ENCODE measurements around the gene CRYBG2.

CRYBG2 gene

DNA sequence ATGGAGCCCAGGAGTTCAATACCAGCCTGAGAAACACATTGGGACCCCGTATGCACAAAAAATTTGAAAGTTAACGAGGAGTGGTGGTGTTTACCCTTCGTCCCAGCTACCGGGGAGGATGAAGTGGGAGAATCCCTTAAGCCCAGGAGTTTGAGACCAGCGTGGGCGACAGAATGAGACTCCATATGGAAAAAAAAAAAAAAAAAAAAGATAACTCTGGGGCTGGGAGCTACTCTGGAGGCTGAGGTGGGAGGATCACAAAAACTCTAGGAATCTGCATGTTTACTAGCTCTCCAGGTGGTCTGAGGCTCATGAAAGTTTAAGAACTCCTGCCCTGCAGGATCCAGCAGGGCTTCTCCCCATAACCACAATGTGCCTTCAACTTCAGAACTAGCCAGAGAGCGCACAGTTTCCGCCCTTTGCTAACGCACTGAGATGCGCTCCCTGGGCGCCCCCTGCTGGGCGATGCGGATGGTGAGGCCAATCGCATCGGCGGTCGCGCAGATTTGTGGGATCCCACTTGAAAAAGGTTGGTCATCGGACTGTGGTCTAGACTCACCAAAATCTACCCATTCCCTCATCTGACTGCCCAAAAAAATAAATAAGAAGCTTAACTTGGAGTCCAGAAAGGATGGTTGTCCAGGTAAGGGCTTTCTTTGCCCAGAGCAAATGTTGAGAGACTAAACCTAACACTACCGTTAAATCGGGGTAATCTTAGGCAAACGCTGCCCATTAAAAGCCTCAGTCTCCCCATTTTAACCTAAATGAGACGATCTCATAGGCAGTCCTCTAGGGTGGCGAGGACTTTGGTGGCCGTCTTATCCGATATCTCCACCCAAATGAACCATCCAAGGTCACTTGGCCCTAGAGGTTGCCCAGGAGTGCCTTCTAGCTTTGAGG is 9.9 kb upstream of the CRYBG2 start:
- ChIA-PET CTCF (interaction anchor here (0.7 to 4.6 kb wide), 39 partner anchors 9 to 298 kb away, joined by 3 to 61 read pairs (median 3); partner anchors contain the start of genes CD52, CEP85, CRYBG2 and SH3BGRL3), POLR2A (no interaction called here)
- peak; percentile 87 for DNase-seq (ENCODE audit: extremely low spot score)
- peak; percentile 97 for TF ChIP-seq CTCF (IDR thresholded peaks at IDR 0.05; ENCODE audit: control extremely low read depth, extremely low read depth, low read depth, missing control alignments)

- POLR2A ChIA-PET, result no interaction called here
- CTCF ChIA-PET, result interaction anchor here (0.8 to 4.6 kb wide), 16 partner anchors 8 to 193 kb away, joined by 3 to 61 read pairs (median 6); partner anchors contain the start of genes C1orf232, CEP85, CRYBG2 and SH3BGRL3
- TF ChIP-seq CTCF (IDR thresholded peaks at IDR 0.05; ENCODE audit: control extremely low read depth, extremely low read depth, low read depth, missing control alignments), result no peak
- DNase-seq (ENCODE audit: extremely low spot score), result no peak
Measured at GRCh38 chr1:26362331-26362730, 8.4 kb upstream of the CRYBG2 start.

GRCh38 chr1:26361605-26362122 is 7.7 kb upstream of the CRYBG2 start:
- TF ChIP-seq CTCF (IDR thresholded peaks at IDR 0.05; ENCODE audit: control extremely low read depth, extremely low read depth, low read depth, missing control alignments), result no peak
- POLR2A ChIA-PET, result no interaction called here
- DNase-seq (ENCODE audit: extremely low spot score), result peak; percentile 22
- CTCF ChIA-PET, result interaction anchor here (0.8 to 4.6 kb wide), 16 partner anchors 8 to 192 kb away, joined by 3 to 61 read pairs (median 4); partner anchors contain the start of genes C1orf232, CEP85, SH3BGRL3 and ZNF593

DNA sequence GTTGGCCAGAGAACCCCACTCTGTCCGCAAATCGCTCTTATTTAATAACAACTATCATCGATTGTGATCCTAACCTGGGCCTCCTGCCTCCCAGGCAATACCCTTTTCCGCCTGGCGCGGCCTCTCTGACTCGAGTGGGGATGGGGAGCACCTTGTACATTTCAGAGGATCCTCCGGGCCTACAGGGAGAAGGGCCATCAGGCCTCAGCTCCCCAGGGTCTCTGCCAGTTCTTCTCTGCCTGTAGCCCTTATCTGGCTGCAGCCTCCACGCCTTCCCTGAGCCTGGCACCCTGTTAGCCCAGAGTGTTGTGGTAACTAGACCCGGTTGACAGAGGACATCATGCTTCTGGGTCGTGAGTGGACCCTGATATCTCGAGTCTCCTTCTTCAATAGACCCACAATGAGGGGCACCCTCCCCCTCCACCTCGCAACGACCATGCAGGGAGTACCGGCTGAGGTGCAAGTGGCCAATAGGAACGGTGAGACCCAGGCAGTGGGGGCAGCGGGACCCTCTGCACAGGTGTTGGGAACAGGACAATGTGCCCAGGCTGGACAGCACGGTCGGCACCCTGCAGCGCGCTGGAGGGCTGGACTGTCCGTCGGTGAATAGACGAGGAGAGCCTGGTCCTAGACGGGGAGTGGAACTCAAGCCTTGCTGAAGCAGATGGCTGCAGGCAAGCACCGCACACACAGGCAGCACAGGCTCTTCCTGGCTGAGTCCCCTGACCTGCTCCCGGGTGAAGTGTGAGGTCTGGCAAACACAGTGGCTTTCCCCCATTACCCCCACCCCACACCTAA is 7.1 kb upstream of the CRYBG2 start:
- ChIA-PET POLR2A (no interaction called here), CTCF (interaction anchor here (0.9 to 4.6 kb wide), 11 partner anchors 9 to 192 kb away, joined by 4 to 61 read pairs (median 10); partner anchors contain the start of genes C1orf232, CEP85, SH3BGRL3 and ZNF593)
- peak; percentile 18 for DNase-seq (ENCODE audit: extremely low spot score)
- TF ChIP-seq CTCF (IDR thresholded peaks at IDR 0.05; ENCODE audit: control extremely low read depth, extremely low read depth, low read depth, missing control alignments), result no peak

- TF ChIP-seq CTCF (IDR thresholded peaks at IDR 0.05; ENCODE audit: control extremely low read depth, extremely low read depth, low read depth, missing control alignments), result no peak
- DNase-seq (ENCODE audit: extremely low spot score), result peak; percentile 78
- ChIA-PET POLR2A (no interaction called here), CTCF (interaction anchor here (1.0 to 3.2 kb wide), 4 partner anchors 38 to 126 kb away, joined by 5 to 25 read pairs (median 12); partner anchors contain the start of gene CEP85)
Measured at GRCh38 chr1:26359981-26360806, 6.3 kb upstream of the CRYBG2 start.
